Peyer's patch (tissue), 4 donors: ENCODE results near the gene SGMS1. TPM values are rescaled to one million over a fixed set of nuclear protein-coding genes. Genes with fewer than 3 reads are reported as not detected.
A peak's percentile ranks its signal among the peaks of the same experiment; 100 is the strongest.
"Not testable (repeated sequence)": the region's sequence is repeated elsewhere in the genome, so short reads cannot be mapped to it uniquely, and the experiment has no call there.

Source experiments
- DNase-seq, 3 donors: peaks; one replicate each; pipeline ENCODE4 v3.0.0-alpha.2; 2017 to 2019
- H3K27ac ChIP-seq, 4 donors: fragments of 200-600 bp; sonication (generic); one replicate each; pipeline ENCODE4 v1.5.1; 2016 to 2019
- H3K27me3 ChIP-seq, 2 donors: fragments of 200-600 bp; sonication (generic); one replicate each; pipeline ENCODE4 v1.5.1; 2019
- H3K36me3 ChIP-seq, 3 donors: fragments of 200-600 bp; sonication (generic); one replicate each; pipeline ENCODE4 v1.5.1; 2016 to 2019
- H3K4me1 ChIP-seq, 4 donors: fragments of 200-600 bp; sonication (generic); one replicate each; pipeline ENCODE4 v1.5.1; 2016 to 2019
- H3K4me3 ChIP-seq, 4 donors: fragments of 200-600 bp; sonication (generic); 1 replicate in 3 of 4; 2 replicates in 1 of 4; pipeline ENCODE4 v1.5.1; 2016 to 2019; ENCODE audit warnings: mild to moderate bottlenecking in 1 of 4
- H3K9me3 ChIP-seq, 4 donors: fragments of 200-600 bp; sonication (generic); one replicate each; pipeline ENCODE4 v1.5.1; 2016 to 2019; ENCODE audit warnings: mild to moderate bottlenecking in 1 of 4
- CTCF ChIP-seq, 6 experiments: fragments of 450-650 bp in 4 of 6; fragments of 200-600 bp in 2 of 6; sonication (generic) in 1 of 6; IDR thresholded peaks; one replicate each; pipeline ENCODE4 v1.5.1; 2017 to 2019; ENCODE audit warnings: antibody characterized with exemption in 6 of 6, mild to moderate bottlenecking in 3 of 6, moderate library complexity in 1 of 6
- POLR2A ChIP-seq, 2 donors: fragments of 450-650 bp; IDR thresholded peaks; one replicate each; pipeline ENCODE4 v1.5.1; 2017; ENCODE audit warnings: antibody characterized with exemption in 2 of 2, mild to moderate bottlenecking in 2 of 2, moderate library complexity in 2 of 2
- small RNA-seq, 2 donors: library from RNA; depleted of rRNA; stranded (forward); fragments of <200 nt; gene quantifications; one replicate each; pipeline ENCODE3, GENCODE V24; 2016
- total RNA-seq, 4 donors: library from RNA; depleted of rRNA; stranded (reverse); fragments of >200 nt; gene quantifications; one replicate each; pipeline ENCODE4 v1.1.0, GENCODE V29; 2016

The SGMS1 gene
- total RNA-seq, 4 donors from 2014 or later: 73.4 to 117 (median 88.4) TPM

GRCh38 chr10:50275650-50276235 lies 348.0 kb downstream of the SGMS1 start:
- DNase-seq: peak; percentile 43 to 82 (median 68)
- Histone ChIP-seq H3K27me3 (no peaks in the 10 kb centered on the region), H3K36me3 (no peaks in the 10 kb centered on the region), H3K9me3 (no peaks in the 10 kb centered on the region), H3K27ac (no peak overlapping the region), H3K4me3 (no peak overlapping the region), H3K4me1 (no peaks in the 10 kb centered on the region)
- TF ChIP-seq CTCF (IDR thresholded peaks at IDR 0.05) (peak; percentile 10 to 75 (median 59)), POLR2A (IDR thresholded peaks at IDR 0.05) (no peak)

- H3K4me3 ChIP-seq: no peak overlapping the region
- no peak for DNase-seq
- H3K27ac ChIP-seq: no peak overlapping the region
- no peaks in the 10 kb centered on the region for H3K27me3 ChIP-seq
- no peaks in the 10 kb centered on the region for H3K36me3 ChIP-seq
- H3K9me3 ChIP-seq: no peaks in the 10 kb centered on the region
- no peaks in the 10 kb centered on the region for H3K4me1 ChIP-seq
- TF ChIP-seq POLR2A (IDR thresholded peaks at IDR 0.05) (no peak), CTCF (IDR thresholded peaks at IDR 0.05) (no peak)
These were observed 351.2 kb downstream of the SGMS1 start for GRCh38 chr10:50272531-50272930.

- Histone ChIP-seq H3K4me1 (no peaks in the 10 kb centered on the region), H3K27me3 (no peaks in the 10 kb centered on the region), H3K27ac (no peak overlapping the region), H3K36me3 (no peaks in the 10 kb centered on the region), H3K4me3 (no peak overlapping the region), H3K9me3 (no peaks in the 10 kb centered on the region)
- no peak for DNase-seq
- TF ChIP-seq CTCF (IDR thresholded peaks at IDR 0.05) (no peak), POLR2A (IDR thresholded peaks at IDR 0.05) (no peak)
These were observed 352.0 kb downstream of the SGMS1 start for GRCh38 chr10:50271564-50272250.

GRCh38 chr10:50267877-50268276 lies 355.9 kb downstream of the SGMS1 start:
- H3K27me3 ChIP-seq, H3K4me1 ChIP-seq, H3K4me3 ChIP-seq, H3K9me3 ChIP-seq, H3K36me3 ChIP-seq, DNase-seq, H3K27ac ChIP-seq: not testable (repeated sequence)

- not testable (repeated sequence) for H3K4me1 ChIP-seq, H3K36me3 ChIP-seq, H3K9me3 ChIP-seq, H3K27me3 ChIP-seq, H3K4me3 ChIP-seq, H3K27ac ChIP-seq
- DNase-seq: peak; percentile 48 to 53 (median 50)
These were observed 361.1 kb downstream of the SGMS1 start for GRCh38 chr10:50262625-50263024.

GRCh38 chr10:50260791-50261281 lies 362.9 kb downstream of the SGMS1 start:
- H3K27ac ChIP-seq: peak overlapping the region in 2 of 4 donors; percentile 29 to 32
- no peaks in the 10 kb centered on the region for H3K27me3 ChIP-seq
- no peak overlapping the region for H3K4me3 ChIP-seq
- peaks cover 0 to 6% (median 0%) of the 10 kb centered on the region in 4 donors for H3K4me1 ChIP-seq
- TF ChIP-seq CTCF (IDR thresholded peaks at IDR 0.05) (peak in 1 of 6 experiments; percentile 1), POLR2A (IDR thresholded peaks at IDR 0.05) (no peak)
- no peak for DNase-seq
- H3K36me3 ChIP-seq: no peaks in the 10 kb centered on the region
- H3K9me3 ChIP-seq: no peaks in the 10 kb centered on the region

Small RNAs within 50 kb of the gene (small RNA-seq; reads per million reads assigned to genes)
- gene RNU7-107P: 0 reads per million in 2 donors

Other genes with a start within 250 kb of the SGMS1 start
- 1 to 10 TPM; 2.5 to 6.5 (median 4.1) TPM for gene ASAH2B, start 116.0 kb upstream of the SGMS1 start, total RNA-seq